Erythroblast (primary cell): ENCODE results near the gene NLRP5.

Experiments used
- GATA1 ChIP-seq: IDR thresholded peaks from 2 replicates; pipeline ENCODE4 v1.6.1; 2011; ENCODE audit warnings: low read depth, mild to moderate bottlenecking, control low read depth, low read length, moderate library complexity
- POLR2A ChIP-seq: IDR thresholded peaks from 2 replicates; pipeline ENCODE4 v1.6.1; 2011; ENCODE audit warnings: mild to moderate bottlenecking, low read length

DNA sequence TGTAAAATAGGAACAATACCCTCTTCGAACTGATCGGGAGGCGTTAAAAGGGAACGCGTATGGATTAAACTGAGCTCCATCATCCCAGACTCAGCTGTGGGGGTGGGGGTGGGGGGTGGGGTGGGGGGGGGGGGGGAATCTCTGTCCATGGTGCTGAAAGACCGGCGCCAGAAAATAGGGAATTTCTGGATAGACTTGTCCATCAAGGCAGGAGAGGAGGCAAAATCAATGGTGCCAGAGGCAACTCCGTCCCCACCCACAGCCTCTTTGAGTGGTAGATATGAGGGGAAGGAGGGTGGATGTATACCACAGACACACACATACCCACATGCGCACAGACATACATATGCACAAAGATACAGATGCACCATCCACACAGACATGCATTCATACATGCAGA, 97.1 kb downstream of the NLRP5 start:
- no peak for TF ChIP-seq POLR2A
- no peak for TF ChIP-seq GATA1
